Ovary (tissue), 3 donors: ENCODE measurements around the gene SLC39A3.

Source experiments
- POLR2A ChIP-seq: fragments of 450-650 bp; IDR thresholded peaks from one replicate; pipeline ENCODE4 v1.6.1; 2017; ENCODE audit warnings: antibody characterized with exemption, mild to moderate bottlenecking, moderate library complexity
- TF ChIP-seq, protein P1 (sequence below), 3 donors: fragments of 450-650 bp in 2 of 3; fragments of 200-600 bp in 1 of 3; IDR thresholded peaks; one replicate each; pipeline versions ENCODE4 v1.5.1 to v1.8.0; 2016 to 2022; ENCODE audit warnings: antibody characterized with exemption in 3 of 3, mild to moderate bottlenecking in 1 of 3
- donor health status: DM: no; HTN: no; CAD: no.

DNA sequence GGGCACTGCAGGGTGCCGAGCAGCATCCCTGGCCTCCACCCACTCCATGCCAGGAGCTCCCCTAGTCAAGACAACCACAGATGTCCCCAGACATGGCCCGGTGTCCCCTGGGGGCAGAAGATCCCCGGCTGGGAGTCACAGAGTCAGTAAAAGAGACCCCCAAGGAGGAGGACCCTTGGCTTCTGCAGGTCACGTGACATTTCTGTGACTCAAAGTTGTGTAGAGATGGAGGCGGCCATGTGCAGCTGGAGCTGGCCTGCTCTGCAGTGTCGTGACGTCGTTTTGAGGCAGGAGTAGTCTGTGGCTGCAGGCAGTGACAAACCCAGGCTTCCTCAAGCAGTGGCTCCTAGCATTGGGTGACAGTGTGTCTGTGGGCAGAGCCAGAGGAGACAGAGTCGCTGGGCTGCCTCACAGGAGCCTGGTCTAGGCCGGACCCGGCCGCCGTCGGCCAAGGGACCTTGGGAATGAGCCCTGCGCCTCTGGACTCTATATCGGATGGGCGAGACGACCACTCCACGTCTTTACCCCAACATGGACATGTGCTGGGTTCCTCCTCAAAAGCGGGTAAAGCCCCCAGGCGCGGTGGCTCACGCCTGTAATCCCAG lies 10.9 kb downstream of the SLC39A3 start:
- TF ChIP-seq, protein P1, sequence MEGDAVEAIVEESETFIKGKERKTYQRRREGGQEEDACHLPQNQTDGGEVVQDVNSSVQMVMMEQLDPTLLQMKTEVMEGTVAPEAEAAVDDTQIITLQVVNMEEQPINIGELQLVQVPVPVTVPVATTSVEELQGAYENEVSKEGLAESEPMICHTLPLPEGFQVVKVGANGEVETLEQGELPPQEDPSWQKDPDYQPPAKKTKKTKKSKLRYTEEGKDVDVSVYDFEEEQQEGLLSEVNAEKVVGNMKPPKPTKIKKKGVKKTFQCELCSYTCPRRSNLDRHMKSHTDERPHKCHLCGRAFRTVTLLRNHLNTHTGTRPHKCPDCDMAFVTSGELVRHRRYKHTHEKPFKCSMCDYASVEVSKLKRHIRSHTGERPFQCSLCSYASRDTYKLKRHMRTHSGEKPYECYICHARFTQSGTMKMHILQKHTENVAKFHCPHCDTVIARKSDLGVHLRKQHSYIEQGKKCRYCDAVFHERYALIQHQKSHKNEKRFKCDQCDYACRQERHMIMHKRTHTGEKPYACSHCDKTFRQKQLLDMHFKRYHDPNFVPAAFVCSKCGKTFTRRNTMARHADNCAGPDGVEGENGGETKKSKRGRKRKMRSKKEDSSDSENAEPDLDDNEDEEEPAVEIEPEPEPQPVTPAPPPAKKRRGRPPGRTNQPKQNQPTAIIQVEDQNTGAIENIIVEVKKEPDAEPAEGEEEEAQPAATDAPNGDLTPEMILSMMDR (IDR thresholded peaks at IDR 0.05): no peak
- no peak for TF ChIP-seq POLR2A
